Nephron (organoid): Measurements from ENCODE around the gene AGR3.

Source experiments
- H3K27ac Mint-ChIP-seq, 3 experiments: 2 replicates each; pipeline ENCODE4 v1.8.0; 2020; ENCODE audit warnings: mixed read lengths in 3 of 3, mild to moderate bottlenecking in 2 of 3, moderate library complexity in 1 of 3
- H3K27me3 Mint-ChIP-seq: 2 replicates; pipeline ENCODE4 v1.8.0; 2021; ENCODE audit warnings: low read depth, mild to moderate bottlenecking, moderate library complexity, mixed read lengths
- H3K36me3 Mint-ChIP-seq: 2 replicates; pipeline ENCODE4 v1.8.0; 2020; ENCODE audit warnings: low read depth, mixed read lengths
- H3K4me1 Mint-ChIP-seq: 2 replicates; pipeline ENCODE4 v1.8.0; 2020; ENCODE audit warnings: mixed read lengths
- H3K4me3 Mint-ChIP-seq, 3 experiments: 2 replicates each; pipeline ENCODE4 v1.8.0; 2020; ENCODE audit warnings: mild to moderate bottlenecking in 3 of 3, mixed read lengths in 3 of 3, moderate library complexity in 2 of 3
- H3K9me3 Mint-ChIP-seq: 2 replicates; pipeline ENCODE4 v1.8.0; 2020; ENCODE audit warnings: mixed read lengths
- CTCF ChIP-seq, 3 experiments: fragments of 200-600 bp; sonication (generic); IDR thresholded peaks; one replicate each; pipeline ENCODE4 v1.5.0; 2021; ENCODE audit warnings: antibody characterized with exemption in 3 of 3; ENCODE audit not compliant: unreplicated experiment in 3 of 3

The AGR3 gene

GRCh38 chr7:16838891-16839290, 42.9 kb downstream of the AGR3 start:
- H3K36me3 Mint-ChIP-seq: no peaks in the 10 kb centered on the region
- no peaks in the 10 kb centered on the region for H3K27me3 Mint-ChIP-seq
- no peak overlapping the region for H3K27ac Mint-ChIP-seq

GRCh38 chr7:16838386-16838785, 43.4 kb downstream of the AGR3 start:
- no peak overlapping the region for H3K4me3 Mint-ChIP-seq
- no peaks in the 10 kb centered on the region for H3K27me3 Mint-ChIP-seq
- H3K9me3 Mint-ChIP-seq: no peaks in the 10 kb centered on the region
- H3K27ac Mint-ChIP-seq: no peak overlapping the region
- H3K36me3 Mint-ChIP-seq: no peaks in the 10 kb centered on the region
- TF ChIP-seq CTCF (IDR thresholded peaks at IDR 0.05; ENCODE audit: unreplicated experiment in 3 of 3): no peak
- peaks cover 5% of the 10 kb centered on the region for H3K4me1 Mint-ChIP-seq

More at GRCh38 chr7:16838891-16839290, 42.9 kb downstream of the AGR3 start:
- H3K4me3 Mint-ChIP-seq: no peak overlapping the region
- TF ChIP-seq CTCF (IDR thresholded peaks at IDR 0.05; ENCODE audit: unreplicated experiment in 3 of 3): no peak
- H3K9me3 Mint-ChIP-seq: no peaks in the 10 kb centered on the region
- peaks cover 5% of the 10 kb centered on the region for H3K4me1 Mint-ChIP-seq

GRCh38 chr7:16836481-16836880, 45.3 kb downstream of the AGR3 start:
- Mint-ChIP-seq H3K4me1 (peaks cover 5% of the 10 kb centered on the region), H3K36me3 (no peaks in the 10 kb centered on the region), H3K4me3 (no peak overlapping the region), H3K27me3 (no peaks in the 10 kb centered on the region), H3K9me3 (no peaks in the 10 kb centered on the region), H3K27ac (no peak overlapping the region)
- TF ChIP-seq CTCF (IDR thresholded peaks at IDR 0.05; ENCODE audit: unreplicated experiment in 3 of 3): no peak

GRCh38 chr7:16833373-16833772, 48.4 kb downstream of the AGR3 start:
- Mint-ChIP-seq H3K36me3 (no peaks in the 10 kb centered on the region), H3K27ac (no peak overlapping the region), H3K27me3 (no peaks in the 10 kb centered on the region), H3K4me3 (no peak overlapping the region), H3K4me1 (no peaks in the 10 kb centered on the region), H3K9me3 (peaks cover 8% of the 10 kb centered on the region)
- no peak for TF ChIP-seq CTCF (IDR thresholded peaks at IDR 0.05; ENCODE audit: unreplicated experiment in 3 of 3)

- Mint-ChIP-seq H3K27me3 (peaks cover 5% of the 10 kb centered on the region), H3K27ac (no peak overlapping the region), H3K9me3 (peaks cover 13% of the 10 kb centered on the region), H3K4me3 (no peak overlapping the region), H3K4me1 (no peaks in the 10 kb centered on the region), H3K36me3 (no peaks in the 10 kb centered on the region)
- no peak for TF ChIP-seq CTCF (IDR thresholded peaks at IDR 0.05; ENCODE audit: unreplicated experiment in 3 of 3)
Observed at GRCh38 chr7:16826060-16826459, 55.7 kb downstream of the AGR3 start.

GRCh38 chr7:16822029-16822428, 59.8 kb downstream of the AGR3 start:
- TF ChIP-seq CTCF (IDR thresholded peaks at IDR 0.05; ENCODE audit: unreplicated experiment in 3 of 3): no peak
- peaks cover 3% of the 10 kb centered on the region for H3K9me3 Mint-ChIP-seq
- no peaks in the 10 kb centered on the region for H3K36me3 Mint-ChIP-seq
- H3K27me3 Mint-ChIP-seq: peaks cover 5% of the 10 kb centered on the region
- H3K4me1 Mint-ChIP-seq: peaks cover 7% of the 10 kb centered on the region
- H3K4me3 Mint-ChIP-seq: no peak overlapping the region
- no peak overlapping the region for H3K27ac Mint-ChIP-seq
